GM06990 (cell line): ENCODE data around the gene SLC39A9.

ENCODE experiments used
- DNase-seq: peaks from one replicate; pipeline ENCODE4 v3.0.0-alpha.2; 2011; ENCODE audit not compliant: insufficient read length; ENCODE audit errors: extremely low read depth
- H3K27me3 ChIP-seq: replicated peaks from 2 replicates; pipeline ENCODE4 v1.6.0; 2011; ENCODE audit warnings: low read length; ENCODE audit not compliant: control insufficient read depth, insufficient read depth
- H3K36me3 ChIP-seq: 2 replicates; pipeline ENCODE4 v1.5.1; 2011; ENCODE audit warnings: low read length; ENCODE audit not compliant: control insufficient read depth, insufficient read depth
- H3K4me3 ChIP-seq: replicated peaks from 2 replicates; pipeline ENCODE4 v1.5.1; 2011; ENCODE audit warnings: low read depth, mild to moderate bottlenecking, control low read depth, low read length
- CTCF ChIP-seq: IDR thresholded peaks from 2 replicates; pipeline ENCODE4 v1.5.1; 2011; ENCODE audit warnings: low read length, control low read depth, mild to moderate bottlenecking, inconsistent platforms; ENCODE audit not compliant: insufficient read depth, poor library complexity, severe bottlenecking

The SLC39A9 gene

GRCh38 chr14:69353168-69353567, 45.3 kb upstream of the SLC39A9 start:
- Histone ChIP-seq H3K4me3 (no peak overlapping the region), H3K36me3 (no peaks in the 10 kb centered on the region), H3K27me3 (no peaks in the 10 kb centered on the region)
- no peak for TF ChIP-seq CTCF
- no peak for DNase-seq

- TF ChIP-seq CTCF = no peak
- peak overlapping the region; percentile 47 for H3K4me3 ChIP-seq
- no peaks in the 10 kb centered on the region for H3K36me3 ChIP-seq
- DNase-seq = peak; percentile 86
- H3K27me3 ChIP-seq = no peaks in the 10 kb centered on the region
Measured at GRCh38 chr14:69354383-69355153, 43.9 kb upstream of the SLC39A9 start.

- no peaks in the 10 kb centered on the region for H3K27me3 ChIP-seq
- no peak for DNase-seq
- H3K36me3 ChIP-seq = no peaks in the 10 kb centered on the region
- peak overlapping the region; percentile 47 for H3K4me3 ChIP-seq
- TF ChIP-seq CTCF = no peak
Measured at GRCh38 chr14:69355154-69355597, 43.3 kb upstream of the SLC39A9 start.

GRCh38 chr14:69355607-69356281, 42.7 kb upstream of the SLC39A9 start:
- no peak for TF ChIP-seq CTCF
- H3K36me3 ChIP-seq = no peaks in the 10 kb centered on the region
- no peak overlapping the region for H3K4me3 ChIP-seq
- no peaks in the 10 kb centered on the region for H3K27me3 ChIP-seq
- no peak for DNase-seq

GRCh38 chr14:69356903-69357543, 41.5 kb upstream of the SLC39A9 start:
- no peak for DNase-seq

More at GRCh38 chr14:69356903-69357543, 41.5 kb upstream of the SLC39A9 start:
- no peak for TF ChIP-seq CTCF
- Histone ChIP-seq H3K36me3 (no peaks in the 10 kb centered on the region), H3K27me3 (no peaks in the 10 kb centered on the region), H3K4me3 (no peak overlapping the region)
